Nephron (organoid): ENCODE data around the gene UXS1.

Source experiments
- H3K27ac Mint-ChIP-seq, 3 experiments: 2 replicates each; pipeline ENCODE4 v1.8.0; 2020; ENCODE audit warnings: mixed read lengths in 3 of 3, mild to moderate bottlenecking in 2 of 3, moderate library complexity in 1 of 3
- H3K27me3 Mint-ChIP-seq: 2 replicates; pipeline ENCODE4 v1.8.0; 2021; ENCODE audit warnings: low read depth, mild to moderate bottlenecking, moderate library complexity, mixed read lengths
- H3K36me3 Mint-ChIP-seq: 2 replicates; pipeline ENCODE4 v1.8.0; 2020; ENCODE audit warnings: low read depth, mixed read lengths
- H3K4me1 Mint-ChIP-seq: 2 replicates; pipeline ENCODE4 v1.8.0; 2020; ENCODE audit warnings: mixed read lengths
- H3K4me3 Mint-ChIP-seq, 3 experiments: 2 replicates each; pipeline ENCODE4 v1.8.0; 2020; ENCODE audit warnings: mild to moderate bottlenecking in 3 of 3, mixed read lengths in 3 of 3, moderate library complexity in 2 of 3
- H3K9me3 Mint-ChIP-seq: 2 replicates; pipeline ENCODE4 v1.8.0; 2020; ENCODE audit warnings: mixed read lengths
- TF ChIP-seq, protein P1 (sequence below), 3 experiments: fragments of 200-600 bp; sonication (generic); IDR thresholded peaks; one replicate each; pipeline ENCODE4 v1.5.0; 2021; ENCODE audit warnings: antibody characterized with exemption in 3 of 3; ENCODE audit not compliant: unreplicated experiment in 3 of 3

Gene UXS1

DNA sequence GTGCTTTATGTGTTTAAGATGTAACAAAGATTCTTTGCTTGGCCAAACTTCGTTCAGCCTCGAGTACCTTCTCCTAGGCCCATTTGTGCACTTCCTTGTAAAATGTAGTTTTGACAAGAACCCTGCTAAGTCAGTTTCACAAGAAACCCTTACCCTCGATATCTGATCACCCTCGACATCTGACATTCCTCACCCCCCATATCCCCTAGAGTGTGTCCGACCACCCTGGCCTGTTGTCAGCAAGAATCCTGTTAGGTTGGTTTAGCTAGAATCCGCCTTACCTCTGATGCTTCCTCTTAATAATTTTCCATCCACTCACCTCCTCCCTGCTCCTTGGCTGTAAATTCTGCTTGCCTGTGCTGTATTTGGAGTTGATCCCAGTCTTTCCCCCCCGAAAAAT lies 85.3 kb downstream of the UXS1 start:
- H3K4me3 Mint-ChIP-seq, result no peak overlapping the region
- no peaks in the 10 kb centered on the region for H3K9me3 Mint-ChIP-seq
- no peaks in the 10 kb centered on the region for H3K27me3 Mint-ChIP-seq
- H3K4me1 Mint-ChIP-seq, result peaks cover 5% of the 10 kb centered on the region
- peaks cover 20% of the 10 kb centered on the region for H3K36me3 Mint-ChIP-seq
- TF ChIP-seq, protein P1, sequence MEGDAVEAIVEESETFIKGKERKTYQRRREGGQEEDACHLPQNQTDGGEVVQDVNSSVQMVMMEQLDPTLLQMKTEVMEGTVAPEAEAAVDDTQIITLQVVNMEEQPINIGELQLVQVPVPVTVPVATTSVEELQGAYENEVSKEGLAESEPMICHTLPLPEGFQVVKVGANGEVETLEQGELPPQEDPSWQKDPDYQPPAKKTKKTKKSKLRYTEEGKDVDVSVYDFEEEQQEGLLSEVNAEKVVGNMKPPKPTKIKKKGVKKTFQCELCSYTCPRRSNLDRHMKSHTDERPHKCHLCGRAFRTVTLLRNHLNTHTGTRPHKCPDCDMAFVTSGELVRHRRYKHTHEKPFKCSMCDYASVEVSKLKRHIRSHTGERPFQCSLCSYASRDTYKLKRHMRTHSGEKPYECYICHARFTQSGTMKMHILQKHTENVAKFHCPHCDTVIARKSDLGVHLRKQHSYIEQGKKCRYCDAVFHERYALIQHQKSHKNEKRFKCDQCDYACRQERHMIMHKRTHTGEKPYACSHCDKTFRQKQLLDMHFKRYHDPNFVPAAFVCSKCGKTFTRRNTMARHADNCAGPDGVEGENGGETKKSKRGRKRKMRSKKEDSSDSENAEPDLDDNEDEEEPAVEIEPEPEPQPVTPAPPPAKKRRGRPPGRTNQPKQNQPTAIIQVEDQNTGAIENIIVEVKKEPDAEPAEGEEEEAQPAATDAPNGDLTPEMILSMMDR (IDR thresholded peaks at IDR 0.05; ENCODE audit: unreplicated experiment in 3 of 3), result no peak
- no peak overlapping the region for H3K27ac Mint-ChIP-seq

GRCh38 chr2:106108351-106108750 lies 85.8 kb downstream of the UXS1 start:
- TF ChIP-seq, protein P1 (IDR thresholded peaks at IDR 0.05; ENCODE audit: unreplicated experiment in 3 of 3), result peak; percentile 35 to 50 (median 45)
- Mint-ChIP-seq H3K27me3 (no peaks in the 10 kb centered on the region), H3K4me3 (no peak overlapping the region), H3K36me3 (peaks cover 20% of the 10 kb centered on the region), H3K27ac (no peak overlapping the region), H3K9me3 (no peaks in the 10 kb centered on the region), H3K4me1 (peaks cover 5% of the 10 kb centered on the region)

- no peak overlapping the region for H3K4me3 Mint-ChIP-seq
- H3K27me3 Mint-ChIP-seq, result no peaks in the 10 kb centered on the region
- peaks cover 5% of the 10 kb centered on the region for H3K4me1 Mint-ChIP-seq
- peaks cover 18% of the 10 kb centered on the region for H3K36me3 Mint-ChIP-seq
- TF ChIP-seq, protein P1 (IDR thresholded peaks at IDR 0.05; ENCODE audit: unreplicated experiment in 3 of 3), result no peak
- H3K9me3 Mint-ChIP-seq, result no peaks in the 10 kb centered on the region
- no peak overlapping the region for H3K27ac Mint-ChIP-seq
These were observed 86.5 kb downstream of the UXS1 start for GRCh38 chr2:106107509-106108131.

DNA sequence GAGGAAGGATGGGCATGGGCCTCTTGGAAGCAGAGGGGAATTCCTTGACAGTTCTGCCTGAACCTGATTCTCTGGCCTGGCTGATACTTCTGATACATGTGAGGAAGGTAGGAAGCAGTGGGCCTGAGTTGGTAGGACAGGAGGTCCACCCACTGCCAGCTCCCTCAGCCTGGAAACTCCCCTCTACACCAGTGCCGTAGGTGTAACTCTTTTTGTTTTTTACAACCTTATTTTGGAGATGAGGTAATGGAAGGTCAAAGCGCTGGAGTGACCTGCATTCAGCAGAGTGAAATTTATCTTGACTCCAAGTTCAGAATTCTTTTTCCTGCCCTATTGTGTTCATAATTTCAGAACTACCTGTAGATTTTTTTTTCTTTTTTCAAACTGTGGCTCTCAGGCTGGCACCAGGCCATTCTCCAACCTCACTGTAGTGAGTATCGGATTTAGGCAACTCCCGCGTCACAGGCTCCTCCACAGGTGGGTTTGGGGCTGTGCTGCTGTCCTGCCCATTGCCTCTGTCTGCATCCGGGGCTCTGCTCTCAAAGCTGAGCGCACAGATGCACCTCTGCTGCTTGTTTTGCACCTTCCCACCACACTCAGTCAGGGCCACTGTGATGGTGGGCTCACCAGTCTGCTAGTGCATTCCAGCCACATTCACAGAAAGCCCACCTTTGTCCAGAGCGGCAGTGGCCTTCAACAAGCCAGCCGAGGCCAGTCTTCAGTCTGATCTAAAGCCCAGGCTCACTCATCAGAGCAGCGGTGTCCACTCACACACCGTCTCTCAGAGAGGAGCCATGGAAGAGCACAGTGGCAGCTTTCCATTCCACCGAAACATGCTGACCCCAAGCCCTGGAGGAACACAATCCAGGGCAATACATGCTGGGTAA lies 87.2 kb downstream of the UXS1 start:
- no peak overlapping the region for H3K4me3 Mint-ChIP-seq
- peaks cover 17% of the 10 kb centered on the region for H3K36me3 Mint-ChIP-seq
- H3K27ac Mint-ChIP-seq, result no peak overlapping the region
- H3K9me3 Mint-ChIP-seq, result no peaks in the 10 kb centered on the region
- H3K27me3 Mint-ChIP-seq, result no peaks in the 10 kb centered on the region
- peaks cover 5% of the 10 kb centered on the region for H3K4me1 Mint-ChIP-seq
- TF ChIP-seq, protein P1 (IDR thresholded peaks at IDR 0.05; ENCODE audit: unreplicated experiment in 3 of 3), result no peak

DNA sequence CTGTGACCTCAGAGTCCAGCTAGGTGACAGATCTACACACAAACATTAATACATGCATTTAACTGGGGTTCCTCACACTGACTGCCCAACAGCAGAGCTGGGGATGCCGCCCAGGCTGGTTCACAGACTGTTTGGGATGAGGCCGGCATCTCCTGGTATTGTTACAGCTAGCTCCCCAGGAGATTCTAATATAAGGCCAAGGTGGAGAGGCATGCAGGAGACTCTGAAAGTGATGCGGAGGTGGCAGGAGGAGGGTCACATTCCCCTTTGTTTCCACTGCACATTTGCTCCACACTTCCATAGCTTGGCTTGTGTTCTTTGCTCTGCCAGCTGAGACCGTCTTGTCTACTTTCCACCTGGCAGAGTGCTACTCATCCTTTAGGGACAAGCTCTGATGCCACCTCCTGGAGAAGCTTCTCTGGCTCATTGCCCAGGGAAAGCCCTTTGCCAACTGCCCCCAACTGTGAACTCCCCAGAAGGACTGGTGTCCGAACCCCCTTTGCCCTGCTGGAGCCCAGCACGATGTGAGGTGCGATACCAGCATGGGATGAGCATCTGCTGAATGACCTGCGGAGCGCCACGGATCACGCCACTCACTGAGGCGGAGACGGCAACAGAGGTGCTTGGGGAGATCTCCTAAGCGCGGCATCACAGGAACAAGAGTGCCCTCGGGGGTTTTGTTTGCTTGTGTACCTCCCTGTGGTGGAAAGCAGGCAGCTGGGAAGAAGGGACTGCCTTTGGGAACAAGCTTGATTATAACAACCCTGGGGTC lies 88.8 kb downstream of the UXS1 start:
- no peak overlapping the region for H3K27ac Mint-ChIP-seq
- TF ChIP-seq, protein P1 (IDR thresholded peaks at IDR 0.05; ENCODE audit: unreplicated experiment in 3 of 3), result no peak
- no peak overlapping the region for H3K4me3 Mint-ChIP-seq
- H3K4me1 Mint-ChIP-seq, result peaks cover 5% of the 10 kb centered on the region
- no peaks in the 10 kb centered on the region for H3K9me3 Mint-ChIP-seq
- peaks cover 8% of the 10 kb centered on the region for H3K36me3 Mint-ChIP-seq
- no peaks in the 10 kb centered on the region for H3K27me3 Mint-ChIP-seq
